DND-41 (cell line): Measurements from ENCODE around the gene ZMIZ1.

Source experiments
- ATAC-seq: fragments of 200-7000 bp; cut with Tn5 transposase; 3 replicates; pipeline ENCODE4 v1.9.1; 2021; ENCODE audit warnings: low read depth; ENCODE audit not compliant: insufficient read depth
- DNase-seq: peaks from one replicate; pipeline ENCODE4 v3.0.0-alpha.2; 2020
- H2AFZ ChIP-seq: 2 replicates; pipeline ENCODE4 v1.6.0; 2012; ENCODE audit warnings: low read depth, low read length
- H3K27ac ChIP-seq: 2 replicates; pipeline ENCODE4 v1.5.1; 2012; ENCODE audit warnings: low read length, inconsistent platforms
- H3K27me3 ChIP-seq: fragments of 200-600 bp; sonication (generic); 2 replicates; pipeline ENCODE4 v1.6.0; 2012; ENCODE audit warnings: low read length, mild to moderate bottlenecking, inconsistent platforms; ENCODE audit not compliant: insufficient read depth, poor library complexity
- H3K36me3 ChIP-seq: 2 replicates; pipeline ENCODE4 v1.5.1; 2012; ENCODE audit warnings: low read length, inconsistent platforms; ENCODE audit not compliant: insufficient read depth
- H3K4me1 ChIP-seq: 2 replicates; pipeline ENCODE4 v1.5.1; 2012; ENCODE audit warnings: mild to moderate bottlenecking, low read length; ENCODE audit not compliant: insufficient read depth
- H3K4me2 ChIP-seq: 2 replicates; pipeline ENCODE4 v1.6.0; 2012; ENCODE audit warnings: mild to moderate bottlenecking, moderate library complexity, low read length, inconsistent platforms; ENCODE audit not compliant: insufficient read depth
- H3K4me3 ChIP-seq, 2 experiments: fragments of 200-600 bp in 1 of 2; shearing (Covaris generic) in 1 of 2; 2 replicates each; pipeline ENCODE4 v1.5.1; 2012 to 2016; ENCODE audit warnings: inconsistent platforms in 2 of 2, low read length in 2 of 2, mild to moderate bottlenecking in 2 of 2, low read depth in 1 of 2, moderate library complexity in 1 of 2
- H3K79me2 ChIP-seq: 2 replicates; pipeline ENCODE4 v1.6.0; 2012; ENCODE audit warnings: low read length, inconsistent platforms; ENCODE audit not compliant: insufficient read depth
- H3K9ac ChIP-seq: 2 replicates; pipeline ENCODE4 v1.6.0; 2012; ENCODE audit warnings: low read depth, mild to moderate bottlenecking, inconsistent platforms, low read length, moderate library complexity
- H3K9me3 ChIP-seq: 2 replicates; pipeline ENCODE4 v1.5.1; 2012; ENCODE audit warnings: low read length, moderate library complexity, mild to moderate bottlenecking, inconsistent platforms; ENCODE audit not compliant: insufficient read depth, severe bottlenecking
- H4K20me1 ChIP-seq: 2 replicates; pipeline ENCODE4 v1.6.0; 2012; ENCODE audit warnings: low read length; ENCODE audit not compliant: insufficient read depth
- EZH2 ChIP-seq: IDR thresholded peaks from 3 replicates; pipeline ENCODE4 v1.6.1; 2012; ENCODE audit warnings: borderline replicate concordance, low read depth, mild to moderate bottlenecking, moderate library complexity, low read length, inconsistent platforms; ENCODE audit not compliant: severe bottlenecking
- TF ChIP-seq, protein P1 (sequence below): IDR thresholded peaks from 2 replicates; pipeline ENCODE4 v1.5.1; 2012; ENCODE audit warnings: borderline replicate concordance, low read length, moderate library complexity, mild to moderate bottlenecking; ENCODE audit not compliant: poor library complexity, severe bottlenecking; ENCODE audit errors: extremely low read depth

Gene ZMIZ1

DNA sequence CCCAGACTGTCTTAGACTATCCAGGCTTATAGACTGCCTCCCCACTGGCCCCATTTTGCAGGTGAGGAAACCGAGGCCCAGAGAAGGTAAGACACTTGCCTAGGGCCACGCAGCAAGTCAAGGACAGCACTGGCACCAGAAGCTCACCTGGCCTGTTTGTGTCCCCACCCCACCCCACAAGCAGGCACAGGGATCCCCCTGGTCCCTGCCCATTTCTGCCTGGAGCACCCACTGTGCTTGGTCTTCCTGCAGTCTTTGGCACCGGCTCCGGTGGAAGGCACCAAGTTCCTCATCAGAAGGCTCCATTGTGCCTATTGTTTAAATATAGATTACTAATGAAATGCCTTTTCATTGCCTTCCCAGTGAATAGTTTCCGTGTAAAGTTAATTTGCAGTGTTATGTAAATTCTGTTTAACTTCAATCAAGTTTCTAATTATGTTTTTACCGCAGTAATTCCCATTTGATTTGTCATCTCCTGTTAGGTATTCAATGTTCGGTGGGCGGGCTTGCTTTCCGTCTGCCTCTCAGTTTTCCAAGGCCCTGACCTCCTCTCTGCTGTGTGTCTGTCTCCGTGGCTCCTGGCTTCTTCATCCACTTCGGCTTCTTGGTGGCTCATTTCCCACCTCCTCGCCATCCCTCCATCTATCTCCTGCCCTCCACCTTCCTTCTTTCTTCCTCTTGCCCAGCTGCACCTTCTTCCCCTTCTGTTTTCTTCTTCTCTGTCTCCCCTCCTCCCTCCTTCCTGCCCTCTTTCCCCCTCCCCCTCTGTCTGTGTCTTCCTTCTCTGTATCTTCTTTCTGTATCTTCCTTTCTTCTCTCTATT lies 75.8 kb downstream of the ZMIZ1 start:
- DNase-seq: peak; percentile 64
- H3K27ac ChIP-seq: peak overlapping the region; percentile 92
- no peak overlapping the region for H3K4me3 ChIP-seq
- peaks cover 5% of the 10 kb centered on the region; the same call in 1 of the 2 replicates for H4K20me1 ChIP-seq
- H3K4me1 ChIP-seq: peaks cover 71% of the 10 kb centered on the region
- peak overlapping the region; percentile 17; the same call in 1 of the 2 replicates for H3K9ac ChIP-seq
- H3K9me3 ChIP-seq: no peaks in the 10 kb centered on the region
- peaks cover 68% of the 10 kb centered on the region for H3K36me3 ChIP-seq
- no peaks in the 10 kb centered on the region for H3K27me3 ChIP-seq
- H2AFZ ChIP-seq: no peak overlapping the region
- TF ChIP-seq, protein P1, sequence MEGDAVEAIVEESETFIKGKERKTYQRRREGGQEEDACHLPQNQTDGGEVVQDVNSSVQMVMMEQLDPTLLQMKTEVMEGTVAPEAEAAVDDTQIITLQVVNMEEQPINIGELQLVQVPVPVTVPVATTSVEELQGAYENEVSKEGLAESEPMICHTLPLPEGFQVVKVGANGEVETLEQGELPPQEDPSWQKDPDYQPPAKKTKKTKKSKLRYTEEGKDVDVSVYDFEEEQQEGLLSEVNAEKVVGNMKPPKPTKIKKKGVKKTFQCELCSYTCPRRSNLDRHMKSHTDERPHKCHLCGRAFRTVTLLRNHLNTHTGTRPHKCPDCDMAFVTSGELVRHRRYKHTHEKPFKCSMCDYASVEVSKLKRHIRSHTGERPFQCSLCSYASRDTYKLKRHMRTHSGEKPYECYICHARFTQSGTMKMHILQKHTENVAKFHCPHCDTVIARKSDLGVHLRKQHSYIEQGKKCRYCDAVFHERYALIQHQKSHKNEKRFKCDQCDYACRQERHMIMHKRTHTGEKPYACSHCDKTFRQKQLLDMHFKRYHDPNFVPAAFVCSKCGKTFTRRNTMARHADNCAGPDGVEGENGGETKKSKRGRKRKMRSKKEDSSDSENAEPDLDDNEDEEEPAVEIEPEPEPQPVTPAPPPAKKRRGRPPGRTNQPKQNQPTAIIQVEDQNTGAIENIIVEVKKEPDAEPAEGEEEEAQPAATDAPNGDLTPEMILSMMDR: no peak
- TF ChIP-seq EZH2: no peak
- H3K79me2 ChIP-seq: peaks cover 23% of the 10 kb centered on the region
- H3K4me2 ChIP-seq: no peak overlapping the region; the same call in none of the 2 replicates
- ATAC-seq: peak; percentile 48

GRCh38 chr10:79145174-79145483 lies 76.4 kb downstream of the ZMIZ1 start:
- DNase-seq: no peak
- Histone ChIP-seq H2AFZ (no peak overlapping the region), H3K27ac (peak overlapping the region; percentile 92), H3K9me3 (no peaks in the 10 kb centered on the region), H3K27me3 (no peaks in the 10 kb centered on the region), H3K36me3 (peaks cover 62% of the 10 kb centered on the region), H3K9ac (peak overlapping the region; percentile 17; the same call in 1 of the 2 replicates), H3K4me3 (no peak overlapping the region), H3K79me2 (peaks cover 19% of the 10 kb centered on the region), H4K20me1 (peaks cover 5% of the 10 kb centered on the region; the same call in 1 of the 2 replicates), H3K4me1 (peaks cover 73% of the 10 kb centered on the region), H3K4me2 (no peak overlapping the region)
- no peak for ATAC-seq
- TF ChIP-seq EZH2: no peak
- TF ChIP-seq, protein P1: no peak

- Histone ChIP-seq H3K27me3 (no peaks in the 10 kb centered on the region), H3K4me3 (no peak overlapping the region), H3K79me2 (peaks cover 19% of the 10 kb centered on the region), H2AFZ (no peak overlapping the region), H3K36me3 (peaks cover 61% of the 10 kb centered on the region), H3K4me2 (no peak overlapping the region), H3K9me3 (no peaks in the 10 kb centered on the region), H3K4me1 (peaks cover 73% of the 10 kb centered on the region), H4K20me1 (peaks cover 8% of the 10 kb centered on the region; the same call in 1 of the 2 replicates), H3K27ac (peak overlapping the region; percentile 92), H3K9ac (peak overlapping the region; percentile 17; the same call in 1 of the 2 replicates)
- no peak for ATAC-seq
- DNase-seq: no peak
- no peak for TF ChIP-seq EZH2
- TF ChIP-seq, protein P1: no peak
Measured at GRCh38 chr10:79145517-79146470, 77.0 kb downstream of the ZMIZ1 start.
